Hepatocyte (in vitro differentiated cells): Measurements from ENCODE around the gene IFFO2. TPM values are rescaled to one million over a fixed set of nuclear protein-coding genes. Genes with fewer than 3 reads are reported as not detected.

Experiments used
- DNase-seq: peaks from one replicate; pipeline ENCODE4 v3.0.0-alpha.2; 2016; ENCODE audit warnings: low spot score
- H2AFZ ChIP-seq: fragments of 200-600 bp; sonication (generic); 2 replicates; pipeline ENCODE4 v1.6.0; 2016; ENCODE audit warnings: antibody characterized with exemption, mild to moderate bottlenecking
- H3K27ac ChIP-seq: fragments of 200-600 bp; sonication (generic); 2 replicates; pipeline ENCODE4 v1.5.1; 2016; ENCODE audit warnings: mild to moderate bottlenecking
- H3K27me3 ChIP-seq: fragments of 200-600 bp; sonication (generic); 2 replicates; pipeline ENCODE4 v1.6.1; 2016
- H3K36me3 ChIP-seq: fragments of 200-600 bp; sonication (generic); replicated peaks from 2 replicates; pipeline ENCODE4 v1.5.1; 2016; ENCODE audit warnings: low read depth; ENCODE audit not compliant: insufficient read depth
- H3K4me1 ChIP-seq: fragments of 200-600 bp; sonication (generic); 2 replicates; pipeline ENCODE4 v1.5.1; 2016; ENCODE audit warnings: mild to moderate bottlenecking, moderate library complexity; ENCODE audit not compliant: insufficient read depth
- H3K4me2 ChIP-seq: fragments of 200-600 bp; sonication (generic); 2 replicates; pipeline ENCODE4 v1.6.0; 2016
- H3K4me3 ChIP-seq: fragments of 200-600 bp; sonication (generic); 2 replicates; pipeline ENCODE4 v1.5.1; 2016; ENCODE audit warnings: mild to moderate bottlenecking
- H3K79me2 ChIP-seq: fragments of 200-600 bp; sonication (generic); 2 replicates; pipeline ENCODE4 v1.6.0; 2017; ENCODE audit warnings: mild to moderate bottlenecking
- H3K9me2 ChIP-seq: fragments of 200-600 bp; sonication (generic); replicated peaks from 2 replicates; pipeline ENCODE4 v1.6.0; 2017; ENCODE audit warnings: mild to moderate bottlenecking; ENCODE audit not compliant: insufficient read depth
- H3K9me3 ChIP-seq: fragments of 200-600 bp; sonication (generic); 2 replicates; pipeline ENCODE4 v1.5.1; 2016; ENCODE audit warnings: low read depth, mild to moderate bottlenecking
- H4K20me1 ChIP-seq: fragments of 200-600 bp; sonication (generic); 2 replicates; pipeline ENCODE4 v1.6.0; 2016; ENCODE audit warnings: mild to moderate bottlenecking; ENCODE audit not compliant: insufficient read depth, poor library complexity, severe bottlenecking
- CTCF ChIP-seq: fragments of 200-600 bp; sonication (generic); IDR thresholded peaks from 2 replicates; pipeline ENCODE4 v1.5.1; 2016; ENCODE audit warnings: antibody characterized with exemption, mild to moderate bottlenecking; ENCODE audit not compliant: poor library complexity
- EZH2 ChIP-seq: fragments of 200-600 bp; sonication (generic); IDR thresholded peaks from 2 replicates; pipeline ENCODE4 v1.6.1; 2016; ENCODE audit warnings: antibody characterized with exemption, mild to moderate bottlenecking, borderline replicate concordance
- EZH2phosphoT487 ChIP-seq: fragments of 200-600 bp; sonication (generic); IDR thresholded peaks from one replicate; pipeline ENCODE4 v1.6.1; 2018; ENCODE audit warnings: antibody characterized with exemption, mild to moderate bottlenecking, low read depth, moderate library complexity; ENCODE audit not compliant: unreplicated experiment, severe bottlenecking
- WGBS: methylation state at CpG from one replicate; pipeline ENCODE4 v1.1.6; 2016; ENCODE audit warnings: low lambda C conversion rate; ENCODE audit errors: missing lambda C conversion rate; 5-methylcytosine and 5-hydroxymethylcytosine counted together
- polyA plus RNA-seq: library from polyadenylated mRNA; unstranded; fragments of >200 nt; fragmentation: Nextera tagmentation; extraction: Ambion mirVana; gene quantifications from 2 replicates; pipeline ENCODE4 v1.2.1, GENCODE V29; 2016
- total RNA-seq: library from RNA; depleted of rRNA; stranded (reverse); fragments of >200 nt; gene quantifications from 2 replicates; pipeline ENCODE4 v1.2.3, GENCODE V29; 2014

Gene IFFO2
- total and polyA plus RNA-seq, 2 experiments from 2014 or later = 0.85 to 7.2 TPM

- no peaks in the 10 kb centered on the region for H3K27me3 ChIP-seq
- H3K79me2 ChIP-seq = no peaks in the 10 kb centered on the region
- H3K4me2 ChIP-seq = no peak overlapping the region
- no peak overlapping the region for H3K4me3 ChIP-seq
- no peak overlapping the region for H2AFZ ChIP-seq
- TF ChIP-seq EZH2phosphoT487 (no peak), CTCF (no peak), EZH2 (no peak)
- WGBS = 80% methylated on average over 4 of the region's 4 CpGs
- H4K20me1 ChIP-seq = no peaks in the 10 kb centered on the region
- H3K9me2 ChIP-seq = no peaks in the 10 kb centered on the region
- no peak overlapping the region for H3K27ac ChIP-seq
- no peaks in the 10 kb centered on the region for H3K4me1 ChIP-seq
- no peaks in the 10 kb centered on the region for H3K9me3 ChIP-seq
- H3K36me3 ChIP-seq = no peaks in the 10 kb centered on the region
- no peak for DNase-seq
Measured at GRCh38 chr1:18884419-18884717, 72.1 kb downstream of the IFFO2 start.

GRCh38 chr1:18883636-18884418 is 72.6 kb downstream of the IFFO2 start:
- Histone ChIP-seq H3K4me1 (no peaks in the 10 kb centered on the region), H3K27me3 (no peaks in the 10 kb centered on the region), H3K36me3 (no peaks in the 10 kb centered on the region), H4K20me1 (no peaks in the 10 kb centered on the region), H3K4me3 (no peak overlapping the region), H3K4me2 (no peak overlapping the region), H3K27ac (no peak overlapping the region), H2AFZ (no peak overlapping the region), H3K79me2 (no peaks in the 10 kb centered on the region), H3K9me2 (no peaks in the 10 kb centered on the region), H3K9me3 (no peaks in the 10 kb centered on the region)
- DNase-seq = peak; percentile 83
- no peak for TF ChIP-seq EZH2
- TF ChIP-seq EZH2phosphoT487 = no peak
- TF ChIP-seq CTCF = peak; percentile 83
- 60% methylated on average over 14 of the region's 14 CpGs for WGBS

- no peak for DNase-seq
- no peaks in the 10 kb centered on the region for H3K27me3 ChIP-seq
- 95% methylated on average over 23 of the region's 23 CpGs for WGBS
- no peaks in the 10 kb centered on the region for H3K79me2 ChIP-seq
- TF ChIP-seq CTCF (no peak), EZH2 (no peak), EZH2phosphoT487 (no peak)
- no peak overlapping the region for H3K4me2 ChIP-seq
- H4K20me1 ChIP-seq = no peaks in the 10 kb centered on the region
- no peaks in the 10 kb centered on the region for H3K9me3 ChIP-seq
- no peak overlapping the region for H2AFZ ChIP-seq
- H3K4me1 ChIP-seq = no peaks in the 10 kb centered on the region
- no peak overlapping the region for H3K4me3 ChIP-seq
- no peak overlapping the region for H3K27ac ChIP-seq
- no peaks in the 10 kb centered on the region for H3K36me3 ChIP-seq
- no peaks in the 10 kb centered on the region for H3K9me2 ChIP-seq
Measured at GRCh38 chr1:18883079-18883478, 73.4 kb downstream of the IFFO2 start.
